SKM-1 (cell line): ENCODE measurements around the gene RABL2A.
"Not testable (repeated sequence)": the region's sequence is repeated elsewhere in the genome, so short reads cannot be mapped to it uniquely, and the experiment has no call there.

Experiments used
- DNase-seq: peaks from one replicate; lab custom pipeline; 2025; ENCODE audit not compliant: unreplicated experiment; lab: John Stamatoyannopoulos, UW

Gene RABL2A

DNA sequence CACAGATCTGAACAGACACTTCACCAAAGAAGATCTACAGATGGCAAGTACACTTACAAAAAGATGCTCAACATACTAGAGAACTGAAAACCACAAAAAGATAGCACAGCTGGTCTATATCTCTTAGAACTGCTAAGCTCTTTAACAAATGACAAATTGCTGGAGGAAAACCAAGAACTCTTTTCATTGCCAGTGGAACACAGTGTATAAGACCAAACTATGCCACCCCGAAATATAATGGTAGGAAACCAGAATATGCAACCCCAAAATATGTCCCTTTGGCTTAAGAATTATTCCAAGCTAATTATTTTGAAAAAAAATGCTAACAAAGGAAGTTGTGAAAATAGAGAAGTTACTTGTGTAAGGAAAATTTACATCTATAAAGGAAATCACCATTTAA is 21.0 kb upstream of the RABL2A start:
- DNase-seq: not testable (repeated sequence)

GRCh38 chr2:113609822-113610221 is 17.2 kb upstream of the RABL2A start:
- not testable (repeated sequence) for DNase-seq

- DNase-seq: not testable (repeated sequence)
Measured at GRCh38 chr2:113621002-113621401, 6.1 kb upstream of the RABL2A start.

GRCh38 chr2:113625906-113626305 is 1.2 kb upstream of the RABL2A start:
- DNase-seq: not testable (repeated sequence)

- DNase-seq: not testable (repeated sequence)
Measured at GRCh38 chr2:113632849-113633345, 5.8 kb downstream of the RABL2A start.

DNA sequence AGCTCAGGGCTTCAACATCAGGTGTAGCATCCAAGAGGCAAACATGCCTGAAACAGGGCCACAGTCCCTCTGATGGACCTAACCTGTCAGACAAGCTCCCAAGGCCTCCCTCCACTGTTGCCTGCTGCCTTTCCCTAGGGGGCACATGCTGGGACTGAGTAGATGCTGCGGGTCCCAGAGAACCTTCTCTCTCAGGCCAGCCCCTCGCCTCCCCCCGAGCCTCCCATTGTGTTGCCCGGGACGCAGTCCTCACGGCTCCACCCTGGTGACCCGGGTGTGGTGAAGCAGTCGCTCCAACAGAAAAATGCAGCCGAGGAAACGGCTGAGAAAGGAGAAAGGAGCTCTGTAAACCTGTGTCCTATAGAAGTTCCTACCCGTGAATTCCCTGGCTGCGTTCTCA is 8.3 kb downstream of the RABL2A start:
- not testable (repeated sequence) for DNase-seq

GRCh38 chr2:113636226-113636625 is 9.2 kb downstream of the RABL2A start:
- not testable (repeated sequence) for DNase-seq

- not testable (repeated sequence) for DNase-seq
Measured at GRCh38 chr2:113638084-113638483, 11.0 kb downstream of the RABL2A start.

GRCh38 chr2:113646217-113646616 is 19.2 kb downstream of the RABL2A start:
- not testable (repeated sequence) for DNase-seq

- DNase-seq: not testable (repeated sequence)
Measured at GRCh38 chr2:113650834-113651815, 24.1 kb downstream of the RABL2A start.

GRCh38 chr2:113652599-113652998 is 25.5 kb downstream of the RABL2A start:
- not testable (repeated sequence) for DNase-seq

GRCh38 chr2:113656031-113656624 is 29.1 kb downstream of the RABL2A start:
- not testable (repeated sequence) for DNase-seq

- DNase-seq: not testable (repeated sequence)
Measured at GRCh38 chr2:113657735-113658134, 30.7 kb downstream of the RABL2A start.

GRCh38 chr2:113663285-113664060 is 36.4 kb downstream of the RABL2A start:
- DNase-seq: not testable (repeated sequence)

DNA sequence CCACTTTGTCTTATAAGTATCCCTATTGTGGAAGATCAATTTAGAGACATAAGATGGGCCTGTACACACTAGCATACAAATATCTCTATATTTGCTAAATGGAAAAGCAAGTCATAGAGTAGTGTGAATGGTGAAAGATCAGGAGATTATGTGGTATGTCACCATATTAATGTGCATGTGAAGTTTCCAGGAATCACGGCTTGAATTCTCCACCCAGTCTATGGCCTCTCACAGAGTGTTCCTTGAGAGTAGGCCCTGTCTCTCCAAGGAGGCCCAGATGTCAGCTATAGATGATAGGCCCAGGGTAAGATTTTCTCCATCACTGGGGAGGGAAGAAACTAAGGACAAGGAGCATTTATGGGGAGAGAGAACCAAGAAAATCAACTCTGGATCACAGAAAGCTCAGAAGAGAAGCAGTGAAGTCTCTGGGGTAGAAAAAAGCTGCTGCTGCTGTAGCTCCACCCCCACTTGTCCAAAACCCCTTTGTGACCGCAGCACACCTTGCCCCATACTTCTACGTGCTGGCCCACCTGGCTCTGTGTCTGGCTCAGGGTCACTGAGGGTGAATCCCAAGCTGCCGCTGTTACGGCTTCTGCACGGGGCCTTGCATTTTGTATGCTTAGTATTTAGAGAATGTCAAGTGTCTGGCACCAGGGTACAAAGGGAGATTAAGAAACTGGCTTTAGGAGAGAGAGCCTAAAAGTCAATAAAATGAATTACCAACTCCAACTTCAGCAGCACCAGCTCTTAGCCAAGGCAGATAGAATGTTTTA is 37.9 kb downstream of the RABL2A start:
- DNase-seq: not testable (repeated sequence)

GRCh38 chr2:113669013-113669412 is 41.9 kb downstream of the RABL2A start:
- not testable (repeated sequence) for DNase-seq

DNA sequence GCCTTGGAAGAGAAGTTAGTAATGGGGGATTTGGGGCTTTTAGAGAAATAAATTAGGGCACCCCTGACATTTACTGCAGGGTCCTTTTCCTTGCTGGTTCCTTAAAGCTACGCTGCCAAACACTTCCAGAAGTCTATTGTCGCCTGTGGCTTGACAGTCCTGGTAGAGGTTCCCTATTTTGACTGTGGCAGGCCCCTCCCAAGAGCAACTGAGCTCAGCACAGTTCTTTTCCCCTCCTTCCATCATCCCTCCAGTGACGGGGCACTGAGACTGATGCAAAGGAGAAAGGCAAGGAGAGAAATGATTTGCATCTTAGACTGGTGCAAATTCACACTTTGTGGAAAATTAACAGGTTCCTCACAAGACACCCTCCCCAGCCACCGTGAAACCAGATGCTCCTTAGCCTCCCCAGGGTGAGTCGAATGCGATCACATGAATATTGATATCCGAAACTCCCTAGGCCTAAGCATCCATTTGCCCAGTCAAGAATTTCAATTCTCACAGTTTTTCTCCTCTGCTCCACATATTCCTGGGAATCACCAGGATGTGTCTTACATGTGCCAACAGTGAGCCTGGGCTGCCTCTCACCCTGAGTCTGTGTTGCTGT is 45.4 kb downstream of the RABL2A start:
- DNase-seq: no peak

GRCh38 chr2:113675875-113676274 is 48.8 kb downstream of the RABL2A start:
- no peak for DNase-seq

DNA sequence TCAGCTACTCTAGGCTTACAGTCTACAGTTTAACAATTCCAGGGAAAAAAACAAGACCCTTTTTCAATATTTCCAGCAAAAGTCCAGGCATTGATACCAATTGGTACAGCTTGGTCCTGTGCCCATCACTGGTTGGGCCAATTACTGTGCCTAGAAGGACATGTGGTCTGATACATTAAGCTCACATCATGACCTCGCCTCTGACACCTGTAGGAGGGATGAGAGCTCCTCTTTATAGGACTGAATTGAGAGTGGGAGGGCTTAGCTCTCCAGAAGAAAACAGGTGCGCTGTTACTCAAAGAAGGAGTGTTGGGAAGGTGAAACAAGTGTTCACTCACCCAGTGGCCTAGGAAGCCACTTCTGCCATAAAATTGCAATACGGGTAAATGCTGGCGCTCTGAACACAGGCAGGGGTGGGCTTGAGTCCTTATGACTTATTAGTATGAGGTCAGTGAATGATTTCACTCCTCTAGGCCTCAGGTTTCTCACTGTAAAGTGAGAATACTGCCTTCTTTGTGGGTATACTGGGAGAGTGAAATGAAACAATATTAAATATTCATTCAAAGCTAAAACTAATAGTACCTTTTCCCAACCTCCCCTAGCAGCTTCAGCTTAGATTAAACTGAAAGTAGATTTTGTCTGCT is 49.7 kb downstream of the RABL2A start:
- no peak for DNase-seq
